ENCODE measurements around the gene ARG2.

The ARG2 gene

DNA sequence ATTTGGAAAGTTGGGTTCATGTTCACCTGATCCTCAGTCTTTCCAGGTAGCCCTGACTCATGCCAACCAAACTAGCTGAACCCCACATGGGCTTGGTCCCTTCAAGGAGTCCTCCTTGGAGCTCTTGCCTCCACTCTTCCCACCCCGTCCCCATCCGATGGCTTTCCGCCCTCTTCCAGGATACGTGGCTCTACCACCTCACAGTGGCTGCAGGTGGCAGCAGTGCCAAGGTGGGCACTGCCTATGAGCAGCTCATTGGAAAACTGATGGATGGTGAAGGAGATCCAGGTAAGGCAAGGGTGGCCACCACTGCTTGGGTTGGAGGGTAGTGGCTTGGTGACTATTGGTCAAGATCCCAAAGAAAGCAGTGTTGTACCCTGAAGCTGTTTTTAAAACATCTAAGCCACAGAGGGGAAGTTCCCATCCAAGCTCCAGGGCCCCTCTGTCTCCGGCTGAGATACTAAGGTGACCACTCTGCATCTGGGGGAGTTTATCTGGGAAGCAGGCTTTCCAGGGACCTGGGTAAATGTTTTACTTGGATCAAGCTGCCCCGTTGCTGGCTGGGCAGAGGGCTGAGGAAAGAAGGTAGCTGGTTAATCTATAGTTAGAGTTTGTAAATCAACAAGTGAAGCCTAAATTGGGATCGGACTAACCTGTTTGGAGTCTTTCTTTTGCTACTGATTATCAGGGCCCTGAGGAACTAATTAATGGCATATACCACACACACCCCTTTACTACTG lies 43.3 kb upstream of the ARG2 start:
- Histone ChIP-seq H3K27ac (ENCODE audit: poor library complexity, severe bottlenecking) (no peak overlapping the region), H3K4me3 (ENCODE audit: severe bottlenecking) (no peak overlapping the region), H3K9me3 (ENCODE audit: severe bottlenecking) (no peaks in the 10 kb centered on the region), H3K27me3 (ENCODE audit: insufficient read depth, poor library complexity, severe bottlenecking) (no peaks in the 10 kb centered on the region), H3K36me3 (ENCODE audit: low read depth) (no peaks in the 10 kb centered on the region; the same call in 1 of the 2 replicates), H3K4me1 (ENCODE audit: insufficient read depth, poor library complexity, severe bottlenecking) (no peaks in the 10 kb centered on the region)
- TF ChIP-seq, protein P1, sequence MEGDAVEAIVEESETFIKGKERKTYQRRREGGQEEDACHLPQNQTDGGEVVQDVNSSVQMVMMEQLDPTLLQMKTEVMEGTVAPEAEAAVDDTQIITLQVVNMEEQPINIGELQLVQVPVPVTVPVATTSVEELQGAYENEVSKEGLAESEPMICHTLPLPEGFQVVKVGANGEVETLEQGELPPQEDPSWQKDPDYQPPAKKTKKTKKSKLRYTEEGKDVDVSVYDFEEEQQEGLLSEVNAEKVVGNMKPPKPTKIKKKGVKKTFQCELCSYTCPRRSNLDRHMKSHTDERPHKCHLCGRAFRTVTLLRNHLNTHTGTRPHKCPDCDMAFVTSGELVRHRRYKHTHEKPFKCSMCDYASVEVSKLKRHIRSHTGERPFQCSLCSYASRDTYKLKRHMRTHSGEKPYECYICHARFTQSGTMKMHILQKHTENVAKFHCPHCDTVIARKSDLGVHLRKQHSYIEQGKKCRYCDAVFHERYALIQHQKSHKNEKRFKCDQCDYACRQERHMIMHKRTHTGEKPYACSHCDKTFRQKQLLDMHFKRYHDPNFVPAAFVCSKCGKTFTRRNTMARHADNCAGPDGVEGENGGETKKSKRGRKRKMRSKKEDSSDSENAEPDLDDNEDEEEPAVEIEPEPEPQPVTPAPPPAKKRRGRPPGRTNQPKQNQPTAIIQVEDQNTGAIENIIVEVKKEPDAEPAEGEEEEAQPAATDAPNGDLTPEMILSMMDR (IDR thresholded peaks at IDR 0.05; ENCODE audit: poor library complexity, severe bottlenecking) = no peak
- no peak for ATAC-seq (ENCODE audit: low read depth)
- DNase-seq (ENCODE audit: low spot score) = peak; percentile 36

DNA sequence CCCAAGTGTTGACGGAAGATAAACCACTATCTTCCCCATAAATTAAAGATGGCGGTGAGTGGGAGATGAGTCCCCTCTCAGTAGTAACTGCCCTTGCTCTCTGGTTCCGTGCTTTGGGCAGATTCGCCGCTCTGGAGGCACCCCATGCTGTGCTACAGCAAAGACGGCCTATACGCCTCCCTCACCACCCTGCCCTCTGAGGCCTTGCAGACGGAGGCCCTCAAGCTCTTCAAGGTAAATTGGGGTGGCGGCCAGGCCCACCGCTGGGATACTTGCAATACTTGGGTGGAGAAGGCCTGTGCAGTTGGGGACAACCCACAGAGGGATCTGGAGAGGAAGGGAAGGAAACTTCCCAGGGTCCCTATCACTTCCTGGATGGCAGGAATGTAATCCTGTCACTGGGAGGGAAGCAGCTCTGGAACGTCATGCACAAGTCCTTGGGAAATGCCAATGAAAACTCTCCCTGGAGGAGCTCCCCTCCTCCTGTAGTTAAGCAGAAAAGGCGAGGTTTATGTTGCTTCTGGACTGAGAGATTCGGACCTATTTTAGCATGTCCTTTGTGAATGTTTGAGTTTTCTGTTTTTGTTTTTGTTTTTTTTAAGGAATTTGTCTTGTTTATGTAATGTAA lies 42.4 kb upstream of the ARG2 start:
- no peaks in the 10 kb centered on the region; the same call in 1 of the 2 replicates for H3K36me3 ChIP-seq (ENCODE audit: low read depth)
- TF ChIP-seq, protein P1 (IDR thresholded peaks at IDR 0.05; ENCODE audit: poor library complexity, severe bottlenecking) = no peak
- no peaks in the 10 kb centered on the region for H3K27me3 ChIP-seq (ENCODE audit: insufficient read depth, poor library complexity, severe bottlenecking)
- peak; percentile 40 for DNase-seq (ENCODE audit: low spot score)
- no peak for ATAC-seq (ENCODE audit: low read depth)
- no peaks in the 10 kb centered on the region for H3K9me3 ChIP-seq (ENCODE audit: severe bottlenecking)
- no peak overlapping the region for H3K4me3 ChIP-seq (ENCODE audit: severe bottlenecking)
- H3K4me1 ChIP-seq (ENCODE audit: insufficient read depth, poor library complexity, severe bottlenecking) = no peaks in the 10 kb centered on the region
- H3K27ac ChIP-seq (ENCODE audit: poor library complexity, severe bottlenecking) = no peak overlapping the region

DNA sequence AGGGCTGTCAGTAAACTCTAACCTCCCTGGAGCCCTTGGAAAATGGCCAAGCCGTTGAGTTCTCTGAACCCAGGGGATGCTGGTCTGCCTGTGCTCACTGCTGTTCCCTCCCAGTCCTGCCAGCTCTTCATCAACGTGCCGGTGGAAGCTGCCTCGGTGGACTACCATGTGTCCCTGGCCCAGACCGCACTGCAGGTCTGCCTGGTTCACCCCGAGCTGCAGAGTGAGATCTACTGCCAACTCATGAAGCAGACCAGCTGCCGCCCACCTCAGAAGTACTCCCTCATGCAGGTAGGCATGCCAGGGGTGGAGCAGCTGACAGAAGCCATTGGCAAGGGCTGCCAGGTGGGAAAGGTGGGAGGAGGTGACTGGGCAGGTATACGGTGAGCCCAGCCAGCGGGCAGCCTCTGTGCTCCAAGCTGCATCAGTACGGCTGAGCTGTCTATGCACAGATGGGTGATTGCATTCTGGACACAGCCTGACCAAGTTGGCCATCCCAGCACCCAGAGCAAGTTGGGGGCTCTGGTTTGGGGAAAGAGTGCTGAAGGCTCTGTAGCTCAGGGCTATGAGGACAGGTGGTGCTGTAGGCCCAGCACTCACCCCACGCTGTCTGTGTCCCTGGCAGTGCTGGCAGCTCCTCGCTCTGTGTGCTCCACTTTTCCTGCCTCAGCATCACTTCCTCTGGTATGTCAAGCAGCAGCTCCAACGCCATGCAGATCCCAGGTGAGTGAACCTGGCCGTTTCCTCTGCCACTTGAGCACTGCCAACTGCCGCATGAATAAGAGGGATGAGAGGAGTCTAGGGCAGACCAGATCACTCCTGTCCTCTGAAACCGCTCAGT lies 41.6 kb upstream of the ARG2 start:
- no peaks in the 10 kb centered on the region; the same call in 1 of the 2 replicates for H3K36me3 ChIP-seq (ENCODE audit: low read depth)
- H3K27me3 ChIP-seq (ENCODE audit: insufficient read depth, poor library complexity, severe bottlenecking) = no peaks in the 10 kb centered on the region
- no peak overlapping the region for H3K27ac ChIP-seq (ENCODE audit: poor library complexity, severe bottlenecking)
- TF ChIP-seq, protein P1 (IDR thresholded peaks at IDR 0.05; ENCODE audit: poor library complexity, severe bottlenecking) = no peak
- peak; percentile 58 for DNase-seq (ENCODE audit: low spot score)
- no peak for ATAC-seq (ENCODE audit: low read depth)
- H3K4me3 ChIP-seq (ENCODE audit: severe bottlenecking) = no peak overlapping the region
- no peaks in the 10 kb centered on the region for H3K4me1 ChIP-seq (ENCODE audit: insufficient read depth, poor library complexity, severe bottlenecking)
- H3K9me3 ChIP-seq (ENCODE audit: severe bottlenecking) = no peaks in the 10 kb centered on the region

DNA sequence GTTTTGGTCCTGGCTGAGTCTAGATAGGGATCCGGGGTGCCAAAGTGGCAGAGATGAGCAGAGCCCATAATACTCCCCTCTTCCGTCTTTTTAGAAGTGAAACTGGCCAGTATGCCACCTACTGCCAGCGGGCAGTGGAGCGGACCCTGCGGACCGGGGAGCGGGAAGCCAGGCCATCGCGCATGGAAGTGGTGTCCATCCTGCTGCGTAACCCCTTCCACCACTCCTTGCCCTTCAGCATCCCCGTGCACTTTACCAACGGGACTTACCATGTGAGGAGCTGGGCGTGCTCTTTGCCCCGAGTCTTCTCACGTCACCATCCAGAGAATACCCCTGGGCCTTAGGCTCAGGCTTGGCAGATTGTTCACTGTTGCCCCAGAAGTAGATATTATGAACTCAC lies 40.7 kb upstream of the ARG2 start:
- Histone ChIP-seq H3K27ac (ENCODE audit: poor library complexity, severe bottlenecking) (no peak overlapping the region), H3K36me3 (ENCODE audit: low read depth) (no peaks in the 10 kb centered on the region; the same call in 1 of the 2 replicates), H3K4me1 (ENCODE audit: insufficient read depth, poor library complexity, severe bottlenecking) (no peaks in the 10 kb centered on the region), H3K27me3 (ENCODE audit: insufficient read depth, poor library complexity, severe bottlenecking) (no peaks in the 10 kb centered on the region), H3K4me3 (ENCODE audit: severe bottlenecking) (no peak overlapping the region), H3K9me3 (ENCODE audit: severe bottlenecking) (no peaks in the 10 kb centered on the region)
- DNase-seq (ENCODE audit: low spot score) (peak; percentile 62), ATAC-seq (ENCODE audit: low read depth) (no peak)
- TF ChIP-seq, protein P1 (IDR thresholded peaks at IDR 0.05; ENCODE audit: poor library complexity, severe bottlenecking) = no peak

Measured in RWPE2 (cell line).